Testis (tissue), 2 donors: ENCODE measurements around the gene GALR2.

Experiments
- POLR2A ChIP-seq: fragments of 450-650 bp; IDR thresholded peaks from one replicate; pipeline ENCODE4 v1.6.1; 2017; ENCODE audit warnings: antibody characterized with exemption, mild to moderate bottlenecking, moderate library complexity
- TF ChIP-seq, protein P1 (sequence below), 3 experiments: fragments of 450-650 bp in 2 of 3; fragments of 200-600 bp in 1 of 3; sonication (generic) in 1 of 3; IDR thresholded peaks; one replicate each; pipeline ENCODE4 v1.5.1; 2016 to 2019; ENCODE audit warnings: antibody characterized with exemption in 3 of 3, mild to moderate bottlenecking in 2 of 3, moderate library complexity in 1 of 3

- TF ChIP-seq, protein P1, sequence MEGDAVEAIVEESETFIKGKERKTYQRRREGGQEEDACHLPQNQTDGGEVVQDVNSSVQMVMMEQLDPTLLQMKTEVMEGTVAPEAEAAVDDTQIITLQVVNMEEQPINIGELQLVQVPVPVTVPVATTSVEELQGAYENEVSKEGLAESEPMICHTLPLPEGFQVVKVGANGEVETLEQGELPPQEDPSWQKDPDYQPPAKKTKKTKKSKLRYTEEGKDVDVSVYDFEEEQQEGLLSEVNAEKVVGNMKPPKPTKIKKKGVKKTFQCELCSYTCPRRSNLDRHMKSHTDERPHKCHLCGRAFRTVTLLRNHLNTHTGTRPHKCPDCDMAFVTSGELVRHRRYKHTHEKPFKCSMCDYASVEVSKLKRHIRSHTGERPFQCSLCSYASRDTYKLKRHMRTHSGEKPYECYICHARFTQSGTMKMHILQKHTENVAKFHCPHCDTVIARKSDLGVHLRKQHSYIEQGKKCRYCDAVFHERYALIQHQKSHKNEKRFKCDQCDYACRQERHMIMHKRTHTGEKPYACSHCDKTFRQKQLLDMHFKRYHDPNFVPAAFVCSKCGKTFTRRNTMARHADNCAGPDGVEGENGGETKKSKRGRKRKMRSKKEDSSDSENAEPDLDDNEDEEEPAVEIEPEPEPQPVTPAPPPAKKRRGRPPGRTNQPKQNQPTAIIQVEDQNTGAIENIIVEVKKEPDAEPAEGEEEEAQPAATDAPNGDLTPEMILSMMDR (IDR thresholded peaks at IDR 0.05): no peak
- no peak for TF ChIP-seq POLR2A
Observed at GRCh38 chr17:76104896-76105231, 30.3 kb downstream of the GALR2 start.
